Tibial nerve (tissue), 3 donors: Measurements from ENCODE around the gene RSPH10B2.
"Not testable (repeated sequence)": the region's sequence is repeated elsewhere in the genome, so short reads cannot be mapped to it uniquely, and the experiment has no call there.

Experiments
- POLR2A ChIP-seq, 2 donors: fragments of 450-650 bp; IDR thresholded peaks; one replicate each; pipeline ENCODE4 v1.6.1; 2017; ENCODE audit warnings: antibody characterized with exemption in 2 of 2, mild to moderate bottlenecking in 2 of 2, moderate library complexity in 2 of 2
- TF ChIP-seq, protein P1 (sequence below), 5 experiments: fragments of 200-600 bp in 3 of 5; fragments of 450-650 bp in 2 of 5; sonication (generic) in 3 of 5; IDR thresholded peaks; one replicate each; pipeline ENCODE4 v1.5.1; 2016 to 2019; ENCODE audit warnings: antibody characterized with exemption in 5 of 5, mild to moderate bottlenecking in 3 of 5, moderate library complexity in 2 of 5

DNA sequence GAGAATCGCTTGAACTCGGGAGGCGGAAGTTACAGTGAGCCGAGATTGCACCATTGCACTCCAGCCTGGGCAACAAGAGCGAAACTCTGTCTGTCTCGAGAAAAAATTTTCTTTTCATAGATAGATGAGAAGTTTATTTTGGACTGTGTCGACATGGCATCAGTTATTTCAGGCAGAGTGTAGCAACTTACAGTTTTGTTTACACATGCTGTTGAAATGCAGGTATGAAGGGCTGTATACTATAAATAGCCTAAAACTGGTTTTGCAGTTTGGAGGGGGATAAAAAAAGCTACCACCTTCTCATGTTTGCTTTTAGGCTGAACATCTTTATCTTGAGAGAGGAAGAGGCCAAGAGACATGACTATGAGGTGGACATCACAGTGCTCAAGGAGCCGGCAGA is 44.1 kb downstream of the RSPH10B2 start:
- TF ChIP-seq, protein P1, sequence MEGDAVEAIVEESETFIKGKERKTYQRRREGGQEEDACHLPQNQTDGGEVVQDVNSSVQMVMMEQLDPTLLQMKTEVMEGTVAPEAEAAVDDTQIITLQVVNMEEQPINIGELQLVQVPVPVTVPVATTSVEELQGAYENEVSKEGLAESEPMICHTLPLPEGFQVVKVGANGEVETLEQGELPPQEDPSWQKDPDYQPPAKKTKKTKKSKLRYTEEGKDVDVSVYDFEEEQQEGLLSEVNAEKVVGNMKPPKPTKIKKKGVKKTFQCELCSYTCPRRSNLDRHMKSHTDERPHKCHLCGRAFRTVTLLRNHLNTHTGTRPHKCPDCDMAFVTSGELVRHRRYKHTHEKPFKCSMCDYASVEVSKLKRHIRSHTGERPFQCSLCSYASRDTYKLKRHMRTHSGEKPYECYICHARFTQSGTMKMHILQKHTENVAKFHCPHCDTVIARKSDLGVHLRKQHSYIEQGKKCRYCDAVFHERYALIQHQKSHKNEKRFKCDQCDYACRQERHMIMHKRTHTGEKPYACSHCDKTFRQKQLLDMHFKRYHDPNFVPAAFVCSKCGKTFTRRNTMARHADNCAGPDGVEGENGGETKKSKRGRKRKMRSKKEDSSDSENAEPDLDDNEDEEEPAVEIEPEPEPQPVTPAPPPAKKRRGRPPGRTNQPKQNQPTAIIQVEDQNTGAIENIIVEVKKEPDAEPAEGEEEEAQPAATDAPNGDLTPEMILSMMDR (IDR thresholded peaks at IDR 0.05) = not testable (repeated sequence)
- not testable (repeated sequence) for TF ChIP-seq POLR2A (IDR thresholded peaks at IDR 0.05)
